Embryonic facial prominence (tissue), 1 donor: ENCODE results near the gene PRDX1.

Experiments
- DNase-seq: peaks from one replicate; pipeline ENCODE4 v3.0.0-alpha.2; 2016; ENCODE audit errors: extremely low spot score

Gene PRDX1

GRCh38 chr1:45521413-45522323 lies at the start of gene PRDX1:
PRDX1 (minus strand) TSS chr1:45521884; CDS start chr1:45519043, 2,841 bp downstream.
- peak; percentile 93 for DNase-seq

GRCh38 chr1:45570631-45571030 lies 48.9 kb upstream of the PRDX1 start:
- DNase-seq = no peak

GRCh38 chr1:45569962-45570581 lies 48.4 kb upstream of the PRDX1 start:
- DNase-seq = peak; percentile 48

- no peak for DNase-seq
Observed at GRCh38 chr1:45569571-45569961, 47.9 kb upstream of the PRDX1 start.

GRCh38 chr1:45568421-45568820 lies 46.7 kb upstream of the PRDX1 start:
- no peak for DNase-seq

- DNase-seq = no peak
Observed at GRCh38 chr1:45567911-45568310, 46.2 kb upstream of the PRDX1 start.

GRCh38 chr1:45566722-45567121 lies 45.0 kb upstream of the PRDX1 start:
- no peak for DNase-seq

- no peak for DNase-seq
Observed at GRCh38 chr1:45563843-45564242, 42.2 kb upstream of the PRDX1 start.

GRCh38 chr1:45557422-45557944 lies 35.8 kb upstream of the PRDX1 start:
- no peak for DNase-seq

GRCh38 chr1:45554198-45554597 lies 32.5 kb upstream of the PRDX1 start:
- DNase-seq = no peak

- no peak for DNase-seq
Observed at GRCh38 chr1:45552331-45552730, 30.6 kb upstream of the PRDX1 start.

- DNase-seq = no peak
Observed at GRCh38 chr1:45551684-45552083, 30.0 kb upstream of the PRDX1 start.

GRCh38 chr1:45550401-45551351 lies 29.0 kb upstream of the PRDX1 start, which contains the start of gene AKR1A1:
AKR1A1 (plus strand) TSS chr1:45550826; CDS start chr1:45561795, 10,969 bp downstream.
- peak; percentile 69 for DNase-seq

GRCh38 chr1:45545553-45546310 lies 24.0 kb upstream of the PRDX1 start:
- no peak for DNase-seq

- DNase-seq = no peak
Observed at GRCh38 chr1:45545019-45545493, 23.4 kb upstream of the PRDX1 start.

GRCh38 chr1:45544530-45544929 lies 22.8 kb upstream of the PRDX1 start:
- DNase-seq = no peak

GRCh38 chr1:45543581-45544417 lies 22.1 kb upstream of the PRDX1 start:
- no peak for DNase-seq

- DNase-seq = no peak
Observed at GRCh38 chr1:45542591-45542990, 20.9 kb upstream of the PRDX1 start.

- DNase-seq = no peak
Observed at GRCh38 chr1:45541193-45541592, 19.5 kb upstream of the PRDX1 start.

- DNase-seq = no peak
Observed at GRCh38 chr1:45536886-45537285, 15.2 kb upstream of the PRDX1 start.
